Prostate gland (tissue), 2 donors: ENCODE data around the gene ALDH1A2. TPM values are rescaled to one million over a fixed set of nuclear protein-coding genes. Genes with fewer than 3 reads are reported as not detected.

Source experiments
- DNase-seq: peaks from one replicate; pipeline ENCODE4 v3.0.0-alpha.2; 2019; ENCODE audit warnings: low spot score
- H3K27ac ChIP-seq, 2 donors: fragments of 200-600 bp; sonication (generic); 2 replicates each; pipeline ENCODE4 v1.5.1; 2017 to 2019
- H3K27me3 ChIP-seq: fragments of 200-600 bp; sonication (generic); replicated peaks from 2 replicates; pipeline ENCODE4 v1.5.1; 2019; ENCODE audit not compliant: insufficient read depth
- H3K36me3 ChIP-seq, 2 donors: fragments of 200-600 bp; sonication (generic); 1 replicate in 1 of 2; 2 replicates in 1 of 2; pipeline versions ENCODE4 v1.5.1 to v1.8.1; 2017 to 2019
- H3K4me1 ChIP-seq: fragments of 200-600 bp; sonication (generic); replicated peaks from 2 replicates; pipeline ENCODE4 v1.5.1; 2019
- H3K4me3 ChIP-seq, 2 donors: fragments of 200-600 bp; sonication (generic); 2 replicates each; pipeline ENCODE4 v1.5.1; 2017 to 2019
- H3K9me3 ChIP-seq: fragments of 200-600 bp; sonication (generic); 2 replicates; pipeline ENCODE4 v1.5.1; 2017
- CTCF ChIP-seq, 4 experiments: fragments of 200-600 bp in 2 of 4; fragments of 450-650 bp in 2 of 4; sonication (generic) in 2 of 4; IDR thresholded peaks; 1 replicate in 3 of 4; 2 replicates in 1 of 4; pipeline ENCODE4 v1.5.1; 2016 to 2019; ENCODE audit warnings: antibody characterized with exemption in 4 of 4, mild to moderate bottlenecking in 2 of 4, moderate library complexity in 2 of 4
- POLR2A ChIP-seq: fragments of 450-650 bp; IDR thresholded peaks from one replicate; pipeline ENCODE4 v1.6.1; 2016; ENCODE audit warnings: antibody characterized with exemption, mild to moderate bottlenecking
- POLR2AphosphoS5 ChIP-seq: sonication (generic); formaldehyde crosslinking; IDR thresholded peaks from one replicate; pipeline ENCODE4 v1.6.1; 2017; ENCODE audit warnings: antibody characterized with exemption
- WGBS: methylation state at CpG from one replicate; pipeline ENCODE4 v1.1.5; 2018; 5-methylcytosine and 5-hydroxymethylcytosine counted together
- intact Hi-C: fragments of 100-400 bp; cut with DNase I; formaldehyde crosslinking; loops from one replicate; pipeline ENCODE4 v1.14.2; 2022
- total RNA-seq, 2 donors: library from RNA; depleted of rRNA; stranded (reverse); fragments of >200 nt; gene quantifications; one replicate each; pipeline ENCODE4 v1.1.0, GENCODE V29; 2016

ALDH1A2 gene
- total RNA-seq, 2 donors from 2014 or later = 8.2 to 65.0 TPM

GRCh38 chr15:58044551-58044950, 21.0 kb downstream of the ALDH1A2 start:
- WGBS = 95% methylated on average over 2 of the region's 2 CpGs
- Histone ChIP-seq H3K27ac (no peak overlapping the region), H3K4me3 (no peak overlapping the region), H3K9me3 (no peaks in the 10 kb centered on the region), H3K27me3 (no peaks in the 10 kb centered on the region), H3K36me3 (no peaks in the 10 kb centered on the region), H3K4me1 (no peaks in the 10 kb centered on the region)
- no peak for TF ChIP-seq CTCF (IDR thresholded peaks at IDR 0.05)
- no peak for TF ChIP-seq POLR2AphosphoS5
- no peak for TF ChIP-seq POLR2A
- intact Hi-C loops = no loop called here
- no peak for DNase-seq

GRCh38 chr15:58043192-58043903, 22.2 kb downstream of the ALDH1A2 start:
- 47% methylated on average over 5 of the region's 5 CpGs for WGBS
- no peak overlapping the region for H3K4me3 ChIP-seq
- H3K27me3 ChIP-seq = no peaks in the 10 kb centered on the region
- TF ChIP-seq POLR2A (no peak), CTCF (IDR thresholded peaks at IDR 0.05) (peak in 3 of 4 experiments; percentile 28 to 61 (median 42))
- intact Hi-C loops = no loop called here
- H3K9me3 ChIP-seq = no peaks in the 10 kb centered on the region
- H3K27ac ChIP-seq = no peak overlapping the region
- H3K36me3 ChIP-seq = no peaks in the 10 kb centered on the region
- H3K4me1 ChIP-seq = peaks cover 2% of the 10 kb centered on the region
- peak; percentile 27 for DNase-seq

GRCh38 chr15:58042006-58042405, 23.5 kb downstream of the ALDH1A2 start:
- no peaks in the 10 kb centered on the region for H3K27me3 ChIP-seq
- no peak overlapping the region for H3K4me3 ChIP-seq
- no peak for DNase-seq
- TF ChIP-seq POLR2AphosphoS5 = no peak
- TF ChIP-seq CTCF (IDR thresholded peaks at IDR 0.05) = no peak
- TF ChIP-seq POLR2A = no peak
- H3K4me1 ChIP-seq = peaks cover 6% of the 10 kb centered on the region
- H3K27ac ChIP-seq = no peak overlapping the region
- H3K9me3 ChIP-seq = no peaks in the 10 kb centered on the region
- intact Hi-C loops = no loop called here
- WGBS = 90% methylated on average over 3 of the region's 3 CpGs
- H3K36me3 ChIP-seq = no peaks in the 10 kb centered on the region

GRCh38 chr15:58040150-58040549, 25.4 kb downstream of the ALDH1A2 start:
- no peak overlapping the region for H3K27ac ChIP-seq
- H3K4me1 ChIP-seq = peaks cover 6% of the 10 kb centered on the region
- no peaks in the 10 kb centered on the region for H3K9me3 ChIP-seq
- H3K36me3 ChIP-seq = no peaks in the 10 kb centered on the region
- no peak for DNase-seq
- no peak for TF ChIP-seq POLR2A
- no peak for TF ChIP-seq CTCF (IDR thresholded peaks at IDR 0.05)
- H3K27me3 ChIP-seq = no peaks in the 10 kb centered on the region
- 63% methylated on average over 6 of the region's 6 CpGs for WGBS
- no peak overlapping the region for H3K4me3 ChIP-seq
- intact Hi-C loops = no loop called here
